Mesenchymal stem cell (in vitro differentiated cells and primary cell): Measurements from ENCODE around the gene SRPK3.

Experiments
- DNase-seq: peaks from one replicate; pipeline ENCODE4 v3.0.0-alpha.2; 2013
- H2AFZ ChIP-seq: one replicate; pipeline ENCODE4 v1.6.1; 2013; ENCODE audit warnings: low read depth, mild to moderate bottlenecking, control low read depth, inconsistent platforms, low read length, moderate library complexity
- H2AK5ac ChIP-seq: 2 replicates; pipeline ENCODE4 v1.6.1; 2013; ENCODE audit warnings: low read length, moderate library complexity, mild to moderate bottlenecking, inconsistent platforms; ENCODE audit not compliant: severe bottlenecking
- H2BK120ac ChIP-seq: one replicate; pipeline ENCODE4 v1.6.1; 2013; ENCODE audit warnings: low read depth, mild to moderate bottlenecking, inconsistent platforms, low read length, moderate library complexity
- H2BK12ac ChIP-seq, 2 experiments: one replicate each; pipeline ENCODE4 v1.6.1; 2013; ENCODE audit warnings: inconsistent platforms in 2 of 2, low read length in 2 of 2, mild to moderate bottlenecking in 2 of 2, moderate library complexity in 2 of 2, control low read depth in 1 of 2
- H2BK15ac ChIP-seq: one replicate; pipeline ENCODE4 v1.6.1; 2013; ENCODE audit warnings: mild to moderate bottlenecking, low read depth, inconsistent platforms; ENCODE audit not compliant: poor library complexity, severe bottlenecking
- H2BK5ac ChIP-seq: 2 replicates; pipeline ENCODE4 v1.6.1; 2013; ENCODE audit warnings: low read depth, mild to moderate bottlenecking, low read length, control low read depth, inconsistent platforms; ENCODE audit not compliant: poor library complexity, severe bottlenecking
- H3K14ac ChIP-seq, 2 experiments: one replicate each; pipeline ENCODE4 v1.6.1; 2013; ENCODE audit warnings: inconsistent platforms in 2 of 2, low read length in 2 of 2, control low read depth in 1 of 2, mild to moderate bottlenecking in 1 of 2, moderate library complexity in 1 of 2
- H3K18ac ChIP-seq, 2 experiments: one replicate each; pipeline ENCODE4 v1.6.1; 2013; ENCODE audit warnings: inconsistent platforms in 2 of 2, low read length in 2 of 2, control low read depth in 1 of 2, low read depth in 1 of 2, mild to moderate bottlenecking in 1 of 2
- H3K23ac ChIP-seq, 2 experiments: one replicate each; pipeline ENCODE4 v1.6.1; 2013; ENCODE audit warnings: inconsistent platforms in 2 of 2, low read length in 2 of 2, mild to moderate bottlenecking in 2 of 2, moderate library complexity in 2 of 2, control low read depth in 1 of 2
- H3K27ac ChIP-seq: 2 replicates; pipeline ENCODE4 v1.5.1; 2013; ENCODE audit warnings: mild to moderate bottlenecking, moderate library complexity, low read length, control low read depth, inconsistent platforms; ENCODE audit not compliant: poor library complexity, severe bottlenecking
- H3K27me3 ChIP-seq, 2 experiments: 2 replicates each; pipeline versions ENCODE4 v1.6.1 to v1.7.0; 2013; ENCODE audit warnings: low read length in 2 of 2, mild to moderate bottlenecking in 2 of 2, moderate library complexity in 2 of 2, control low read depth in 1 of 2, inconsistent platforms in 1 of 2; ENCODE audit not compliant: control insufficient read depth in 1 of 2, insufficient read depth in 1 of 2
- H3K36me3 ChIP-seq, 2 experiments: 2 replicates each; pipeline versions ENCODE4 v1.6.1 to v1.7.0; 2013; ENCODE audit warnings: low read length in 2 of 2, control low read depth in 1 of 2, inconsistent platforms in 1 of 2, low read depth in 1 of 2, mild to moderate bottlenecking in 1 of 2; ENCODE audit not compliant: insufficient read depth in 2 of 2, control insufficient read depth in 1 of 2
- H3K4ac ChIP-seq, 2 experiments: one replicate each; pipeline ENCODE4 v1.6.1; 2013; ENCODE audit warnings: inconsistent platforms in 2 of 2, low read length in 2 of 2, mild to moderate bottlenecking in 2 of 2, moderate library complexity in 2 of 2, control low read depth in 1 of 2, low read depth in 1 of 2
- H3K4me1 ChIP-seq: 2 replicates; pipeline ENCODE4 v1.6.1; 2013; ENCODE audit warnings: low read depth, low read length, control low read depth; ENCODE audit not compliant: control insufficient read depth, insufficient read depth
- H3K4me2 ChIP-seq: 2 replicates; pipeline ENCODE4 v1.6.1; 2013; ENCODE audit warnings: low read length, mild to moderate bottlenecking, inconsistent platforms; ENCODE audit not compliant: poor library complexity, severe bottlenecking
- H3K4me3 ChIP-seq, 2 experiments: 2 replicates each; pipeline versions ENCODE4 v1.5.1 to v1.7.0; 2013; ENCODE audit warnings: low read length in 2 of 2, mild to moderate bottlenecking in 2 of 2, control low read depth in 1 of 2, low read depth in 1 of 2; ENCODE audit not compliant: insufficient read depth in 1 of 2
- H3K79me1 ChIP-seq: replicated peaks from 2 replicates; pipeline ENCODE4 v1.6.1; 2013; ENCODE audit warnings: mild to moderate bottlenecking, control low read depth, low read length, inconsistent platforms; ENCODE audit not compliant: poor library complexity, severe bottlenecking
- H3K9ac ChIP-seq: 2 replicates; pipeline ENCODE4 v1.7.0; 2013; ENCODE audit warnings: mild to moderate bottlenecking, low read length, moderate library complexity
- H3K9me3 ChIP-seq: 2 replicates; pipeline ENCODE4 v1.7.0; 2013; ENCODE audit warnings: mild to moderate bottlenecking, low read length; ENCODE audit not compliant: control insufficient read depth
- H4K8ac ChIP-seq: one replicate; pipeline ENCODE4 v1.6.1; 2013; ENCODE audit warnings: inconsistent platforms, mild to moderate bottlenecking, low read length, moderate library complexity
- H4K91ac ChIP-seq: one replicate; pipeline ENCODE4 v1.6.1; 2013; ENCODE audit warnings: mild to moderate bottlenecking, low read length, inconsistent platforms
- WGBS: methylation state at CpG from one replicate; pipeline ENCODE4 v1.1.7; 2013; ENCODE audit warnings: mixed read lengths; 5-methylcytosine and 5-hydroxymethylcytosine counted together

SRPK3 gene

DNA sequence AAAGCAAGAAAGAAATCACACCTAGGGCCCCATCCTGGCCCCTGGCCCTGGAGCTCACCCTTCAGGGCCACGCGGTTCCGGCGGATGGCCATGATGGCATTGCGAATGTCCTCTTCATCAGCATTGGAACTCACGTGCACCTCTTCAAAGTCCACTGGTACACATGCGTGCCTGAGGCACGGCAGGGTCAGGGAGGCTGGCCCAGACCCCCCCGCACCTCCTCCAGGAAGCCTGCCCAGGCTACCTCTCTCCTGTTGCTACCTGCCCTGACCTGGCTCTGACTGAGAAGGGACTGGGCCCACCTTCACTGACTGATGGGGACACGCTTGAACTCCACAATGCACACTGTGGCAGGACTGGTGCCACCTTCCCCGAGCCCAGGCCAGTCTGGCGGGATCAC is 8.8 kb downstream of the SRPK3 start:
- no peak overlapping the region for H3K4ac ChIP-seq
- H3K4me1 ChIP-seq: peaks cover 7% of the 10 kb centered on the region
- H3K4me3 ChIP-seq: no peak overlapping the region
- peaks cover 4% of the 10 kb centered on the region for H3K9me3 ChIP-seq
- no peak overlapping the region for H3K9ac ChIP-seq
- no peak overlapping the region for H4K8ac ChIP-seq
- peaks cover 0 to 2% of the 10 kb centered on the region in 2 experiments for H3K27me3 ChIP-seq
- WGBS: 97% methylated on average over 11 of the region's 12 CpGs
- H2AFZ ChIP-seq: no peak overlapping the region
- H2BK15ac ChIP-seq: no peak overlapping the region
- H3K79me1 ChIP-seq: peaks cover 13% of the 10 kb centered on the region
- H3K14ac ChIP-seq: no peak overlapping the region
- no peak overlapping the region for H2BK12ac ChIP-seq
- H2AK5ac ChIP-seq: no peak overlapping the region
- H2BK120ac ChIP-seq: no peak overlapping the region
- peaks cover 41 to 78% of the 10 kb centered on the region in 2 experiments for H3K36me3 ChIP-seq
- H3K23ac ChIP-seq: no peak overlapping the region
- H2BK5ac ChIP-seq: no peak overlapping the region
- no peak overlapping the region for H3K27ac ChIP-seq
- H3K4me2 ChIP-seq: no peak overlapping the region
- no peak overlapping the region for H4K91ac ChIP-seq
- no peak overlapping the region for H3K18ac ChIP-seq
- no peak for DNase-seq

DNA sequence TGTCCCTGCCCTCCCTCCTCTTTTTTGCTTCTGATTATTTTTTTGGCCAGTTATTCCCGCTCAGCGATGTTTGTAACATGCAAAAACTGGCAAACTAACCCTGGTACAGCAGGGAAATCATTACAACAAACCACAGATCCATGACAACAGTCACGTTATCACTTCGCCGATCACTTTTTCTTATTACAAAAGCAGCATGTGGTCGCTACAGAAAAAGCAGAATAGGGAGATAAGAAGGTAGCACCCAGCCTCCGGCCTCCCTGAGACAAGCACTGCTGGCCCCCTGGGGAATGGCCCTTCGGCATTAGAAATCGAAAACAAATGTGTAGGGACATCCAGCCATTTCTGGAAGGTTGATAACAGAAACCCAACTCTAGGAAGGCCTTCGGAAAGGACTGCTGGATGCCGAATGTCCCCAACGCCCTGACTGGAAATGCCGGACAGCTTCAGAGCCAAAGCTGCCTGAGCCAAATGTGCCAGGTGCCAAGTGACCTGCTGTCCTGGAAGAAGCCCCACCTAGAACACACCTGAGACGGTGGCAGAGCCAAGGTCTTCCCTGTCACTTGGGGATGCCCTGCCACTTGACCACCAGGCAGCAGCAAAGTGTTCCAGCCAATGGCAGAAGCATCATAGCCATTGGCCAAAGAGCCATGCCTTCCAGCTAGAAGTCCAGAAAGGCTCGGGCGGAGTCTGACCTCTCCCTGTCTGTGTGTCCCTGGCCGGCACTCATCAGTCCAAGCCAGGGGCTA is 10.4 kb downstream of the SRPK3 start:
- no peak overlapping the region for H3K9ac ChIP-seq
- no peak overlapping the region for H2BK15ac ChIP-seq
- no peak overlapping the region for H2BK5ac ChIP-seq
- H3K4ac ChIP-seq: no peak overlapping the region
- 91% methylated on average over 17 of the region's 17 CpGs for WGBS
- peaks cover 32 to 67% of the 10 kb centered on the region in 2 experiments for H3K36me3 ChIP-seq
- no peak overlapping the region for H3K4me3 ChIP-seq
- no peak overlapping the region for H2BK120ac ChIP-seq
- peaks cover 13% of the 10 kb centered on the region for H3K79me1 ChIP-seq
- H3K27me3 ChIP-seq: peaks cover 0 to 2% of the 10 kb centered on the region in 2 experiments
- H3K4me1 ChIP-seq: peaks cover 16% of the 10 kb centered on the region
- no peak for DNase-seq
- no peak overlapping the region for H3K18ac ChIP-seq
- no peak overlapping the region for H3K27ac ChIP-seq
- no peak overlapping the region for H4K8ac ChIP-seq
- peaks cover 4% of the 10 kb centered on the region for H3K9me3 ChIP-seq
- H2AFZ ChIP-seq: no peak overlapping the region
- H2BK12ac ChIP-seq: no peak overlapping the region
- no peak overlapping the region for H3K14ac ChIP-seq
- H2AK5ac ChIP-seq: no peak overlapping the region
- H3K23ac ChIP-seq: no peak overlapping the region
- no peak overlapping the region for H3K4me2 ChIP-seq
- no peak overlapping the region for H4K91ac ChIP-seq

DNA sequence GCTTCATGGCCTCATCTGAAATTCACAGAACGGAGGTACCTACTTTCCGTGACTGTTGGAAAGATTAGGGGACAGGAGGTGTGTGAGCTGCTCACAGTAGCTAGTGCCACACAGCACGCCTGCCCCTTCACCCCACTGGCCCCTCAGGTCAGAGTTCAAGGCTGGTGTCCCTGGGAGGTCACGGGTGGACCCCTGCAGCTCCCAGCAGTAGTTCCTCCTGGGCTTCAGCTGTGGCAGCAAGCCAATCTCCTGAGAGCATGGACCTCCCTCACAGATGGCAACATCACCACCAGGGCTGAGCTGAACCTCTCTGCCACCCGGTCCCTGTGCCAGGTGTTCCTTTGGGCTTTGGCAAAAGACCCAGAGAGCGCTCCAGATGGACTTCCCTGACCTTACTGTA is 11.5 kb downstream of the SRPK3 start:
- Histone ChIP-seq H3K4me3 (peak overlapping the region in 1 of 2 experiments; percentile 83), H3K27me3 (peaks cover 0 to 2% of the 10 kb centered on the region in 2 experiments), H3K9me3 (peaks cover 4% of the 10 kb centered on the region), H2AK5ac (no peak overlapping the region), H2BK5ac (no peak overlapping the region), H3K4me2 (no peak overlapping the region), H3K23ac (no peak overlapping the region), H3K4ac (no peak overlapping the region), H3K18ac (no peak overlapping the region), H3K4me1 (peaks cover 19% of the 10 kb centered on the region), H3K79me1 (peaks cover 14% of the 10 kb centered on the region), H4K8ac (no peak overlapping the region), H3K36me3 (peaks cover 30 to 67% of the 10 kb centered on the region in 2 experiments), H2AFZ (no peak overlapping the region), H2BK12ac (no peak overlapping the region), H3K27ac (no peak overlapping the region), H2BK15ac (no peak overlapping the region), H3K9ac (no peak overlapping the region), H3K14ac (no peak overlapping the region), H4K91ac (no peak overlapping the region), H2BK120ac (no peak overlapping the region)
- 91% methylated on average over 6 of the region's 6 CpGs for WGBS
- no peak for DNase-seq

DNA sequence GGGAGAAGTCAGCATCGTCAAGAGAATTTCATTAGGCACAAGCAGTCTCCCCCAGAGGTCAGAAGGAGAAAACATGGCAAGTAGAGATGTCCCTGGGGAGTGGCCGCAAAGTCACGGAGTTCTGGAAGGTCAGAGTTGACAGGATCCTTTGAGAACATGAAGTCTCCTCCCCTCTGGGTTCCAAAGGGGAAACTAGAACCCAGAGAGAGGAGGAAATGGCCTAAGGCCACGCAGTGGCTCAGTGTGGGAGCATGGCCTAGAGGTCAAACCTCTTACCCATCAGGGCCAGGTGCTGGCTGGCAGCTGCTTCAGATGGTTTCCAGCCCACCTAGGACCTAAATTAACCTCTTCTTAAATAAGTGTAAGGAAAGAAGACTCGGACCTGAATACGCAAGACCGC is 12.4 kb downstream of the SRPK3 start:
- peak overlapping the region; percentile 40 for H3K27ac ChIP-seq
- peaks cover 0 to 2% of the 10 kb centered on the region in 2 experiments for H3K27me3 ChIP-seq
- H2BK12ac ChIP-seq: no peak overlapping the region
- H3K4me3 ChIP-seq: peak overlapping the region; percentile 82 to 83
- H2BK120ac ChIP-seq: no peak overlapping the region
- peak; percentile 25 for DNase-seq
- no peak overlapping the region for H4K8ac ChIP-seq
- peaks cover 4% of the 10 kb centered on the region for H3K9me3 ChIP-seq
- H3K14ac ChIP-seq: no peak overlapping the region
- H3K4ac ChIP-seq: peak overlapping the region in 1 of 2 experiments; percentile 61
- peaks cover 13% of the 10 kb centered on the region for H3K79me1 ChIP-seq
- H3K4me2 ChIP-seq: peak overlapping the region; percentile 71
- no peak overlapping the region for H2BK15ac ChIP-seq
- peak overlapping the region; percentile 94 for H3K9ac ChIP-seq
- WGBS: 36% methylated on average over 3 of the region's 7 CpGs
- H2AK5ac ChIP-seq: no peak overlapping the region
- H2BK5ac ChIP-seq: no peak overlapping the region
- no peak overlapping the region for H2AFZ ChIP-seq
- no peak overlapping the region for H4K91ac ChIP-seq
- H3K36me3 ChIP-seq: peaks cover 30 to 67% of the 10 kb centered on the region in 2 experiments
- H3K18ac ChIP-seq: no peak overlapping the region
- H3K23ac ChIP-seq: no peak overlapping the region
- peaks cover 19% of the 10 kb centered on the region for H3K4me1 ChIP-seq
